Activated CD8-positive, alpha-beta memory T cell treated with anti-CD3 and anti-CD28 coated beads for 48 hours (primary cell): ENCODE results near the gene MEF2A.

Source experiments
- DNase-seq, 3 experiments: peaks; one replicate each; pipeline ENCODE4 v3.0.0-alpha.2; 2020; ENCODE audit warnings: low read depth in 2 of 3, low spot score in 2 of 3

MEF2A gene

DNA sequence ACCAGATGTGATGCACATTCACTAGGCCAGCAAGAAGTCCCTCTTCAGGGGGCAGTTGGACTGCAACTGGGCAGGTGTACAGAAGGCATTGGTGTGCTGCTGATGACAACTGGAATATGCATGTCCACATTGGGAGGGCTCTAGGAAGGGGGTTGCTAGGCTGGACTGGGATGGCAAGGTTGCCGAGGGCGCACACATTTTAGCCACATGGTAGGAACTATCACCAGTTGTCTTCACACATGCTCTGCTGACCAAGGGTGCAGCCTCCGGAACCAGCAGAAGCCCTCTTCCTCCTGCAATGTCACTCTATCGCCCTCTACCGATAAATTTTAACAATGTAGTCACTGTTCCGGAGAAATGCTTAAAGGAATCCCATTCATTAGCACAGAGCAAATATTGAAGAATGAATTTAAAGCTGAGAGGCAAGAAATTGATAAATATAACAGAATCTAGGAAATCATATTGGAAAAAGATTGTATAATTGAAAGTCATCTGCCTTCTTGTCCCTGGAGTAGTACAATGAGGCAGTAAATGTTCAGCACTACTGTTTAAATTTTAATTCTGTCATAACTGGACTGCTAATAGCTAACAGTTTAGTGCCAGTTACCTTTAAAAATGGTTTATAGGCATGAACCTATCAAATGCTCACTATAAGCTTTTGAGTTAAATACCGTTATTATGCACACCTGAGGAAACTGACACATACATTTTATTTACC is 190.1 kb downstream of the MEF2A start:
- DNase-seq, result no peak

DNA sequence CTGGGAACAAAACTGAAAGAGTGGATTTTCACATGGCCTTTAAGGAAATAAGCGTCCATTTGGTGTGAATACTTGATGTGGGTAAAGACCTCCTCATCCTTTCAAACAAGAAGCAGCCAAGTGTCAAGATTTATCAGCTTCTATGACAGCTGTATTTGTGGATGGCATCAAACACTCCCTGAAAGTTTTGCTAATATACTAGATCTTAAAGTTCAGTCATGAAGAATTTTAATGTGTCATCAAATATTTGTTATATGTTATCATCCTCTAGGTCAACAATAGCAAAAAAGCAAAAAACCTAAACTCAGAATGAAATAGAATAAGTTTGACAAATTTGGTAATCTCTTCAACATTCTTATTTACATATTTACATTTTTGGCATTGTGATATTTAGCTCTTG is 196.5 kb downstream of the MEF2A start:
- DNase-seq, result no peak

DNA sequence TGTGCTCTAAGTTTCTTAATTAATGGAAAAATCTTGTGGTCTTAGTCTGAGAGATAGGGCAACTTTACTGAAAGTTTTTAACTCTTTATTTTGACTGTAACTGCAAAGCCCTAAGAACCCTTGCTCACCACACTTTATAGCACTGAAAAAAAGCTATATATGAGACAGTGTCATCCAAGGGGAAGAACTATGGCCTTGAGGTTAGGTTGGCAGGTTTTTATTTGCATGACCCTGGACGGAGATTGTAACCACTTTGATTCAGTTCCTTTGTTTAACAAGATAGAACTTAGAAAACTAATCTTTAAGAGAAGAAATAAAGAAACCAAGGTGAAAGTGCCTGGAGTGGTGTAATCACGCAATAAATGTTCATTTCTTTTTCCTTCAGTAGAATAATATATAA is 198.0 kb downstream of the MEF2A start:
- no peak for DNase-seq

DNA sequence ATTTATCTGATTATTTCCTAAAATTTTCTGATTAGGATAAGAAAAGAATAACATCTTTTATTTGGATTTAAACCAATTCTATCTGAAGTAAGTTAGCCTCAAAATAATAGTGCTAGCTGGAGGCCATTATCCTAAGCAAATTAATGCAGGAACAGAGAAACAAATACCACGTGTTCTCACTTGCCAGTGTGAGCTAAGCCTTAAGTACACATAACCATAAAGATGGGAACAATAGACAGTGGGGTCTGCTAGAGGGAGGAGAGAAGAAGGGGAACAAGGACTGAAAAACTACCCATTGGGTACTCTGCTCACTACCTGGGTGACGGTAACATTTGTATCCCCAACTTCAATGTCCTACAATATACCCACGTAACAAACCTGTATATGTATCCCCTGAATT is 198.7 kb downstream of the MEF2A start:
- no peak for DNase-seq
